Thoracic aorta (tissue), 2 donors: ENCODE measurements around the gene RRBP1. TPM values are rescaled to one million over a fixed set of nuclear protein-coding genes. Genes with fewer than 3 reads are reported as not detected.
A peak's percentile ranks its signal among the peaks of the same experiment; 100 is the strongest.

Source experiments
- ATAC-seq: fragments of 150-250 bp; one replicate; pipeline ENCODE4 v1.8.0; 2017; ENCODE audit warnings: low read depth; ENCODE audit not compliant: insufficient number of reproducible peaks, low FRiP score
- DNase-seq: peaks from one replicate; pipeline ENCODE4 v3.0.0-alpha.2; 2020; ENCODE audit warnings: low spot score
- H3K27ac ChIP-seq, 2 donors: fragments of 200-600 bp; sonication (generic); 1 replicate in 1 of 2; 2 replicates in 1 of 2; pipeline ENCODE4 v1.5.1; 2016; ENCODE audit warnings: mild to moderate bottlenecking in 2 of 2, moderate library complexity in 2 of 2
- H3K27me3 ChIP-seq: fragments of 200-600 bp; sonication (generic); replicated peaks from 2 replicates; pipeline ENCODE4 v1.6.0; 2016; ENCODE audit warnings: mild to moderate bottlenecking; ENCODE audit not compliant: insufficient read depth
- H3K36me3 ChIP-seq: fragments of 200-600 bp; sonication (generic); one replicate; pipeline ENCODE4 v1.5.1; 2016
- H3K4me1 ChIP-seq, 2 donors: fragments of 200-600 bp; sonication (generic); 1 replicate in 1 of 2; 2 replicates in 1 of 2; pipeline versions ENCODE4 v1.5.1 to v1.6.0; 2016; ENCODE audit warnings: low read depth in 2 of 2, mild to moderate bottlenecking in 1 of 2; ENCODE audit not compliant: control insufficient read depth in 1 of 2
- H3K4me3 ChIP-seq: fragments of 200-600 bp; sonication (generic); 2 replicates; pipeline ENCODE4 v1.5.1; 2016; ENCODE audit warnings: mild to moderate bottlenecking
- H3K9me3 ChIP-seq: fragments of 200-600 bp; sonication (generic); 2 replicates; pipeline ENCODE4 v1.5.1; 2016
- total RNA-seq, 2 donors: library from RNA; depleted of rRNA; stranded (reverse); fragments of >200 nt; gene quantifications; one replicate each; pipeline versions ENCODE4 v1.1.0 to v1.2.3, GENCODE V29; 2016
- TF ChIP-seq, protein P1 (sequence below): fragments of 200-600 bp; sonication (generic); IDR thresholded peaks from one replicate; pipeline ENCODE4 v1.5.1; 2019; ENCODE audit warnings: antibody characterized with exemption

RRBP1 gene
- total RNA-seq, 2 donors from 2014 or later = 113 to 163 TPM

DNA sequence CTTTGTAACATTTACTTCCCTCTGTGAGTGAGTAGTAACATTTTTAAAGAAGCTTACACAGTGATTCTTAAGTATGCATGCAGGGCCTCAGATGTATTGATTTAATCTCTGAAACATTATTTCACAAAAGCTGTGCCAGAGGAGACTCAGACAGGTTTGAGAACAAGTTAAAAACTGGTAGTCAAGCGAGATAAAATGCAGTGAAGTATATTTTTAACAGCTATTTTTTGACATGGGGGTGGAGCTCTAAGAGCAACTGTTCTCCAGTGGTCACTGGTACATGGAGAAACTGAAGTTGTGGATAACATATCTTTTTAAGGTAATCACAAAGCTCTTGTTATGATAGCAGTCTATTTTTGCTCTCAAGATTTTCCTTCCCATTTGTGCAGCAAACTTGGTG is 91.8 kb downstream of the RRBP1 start:
- peak overlapping the region; percentile 67 for H3K4me3 ChIP-seq
- no peaks in the 10 kb centered on the region for H3K27me3 ChIP-seq
- ATAC-seq = peak; percentile 55
- H3K36me3 ChIP-seq = peaks cover 7% of the 10 kb centered on the region
- TF ChIP-seq, protein P1, sequence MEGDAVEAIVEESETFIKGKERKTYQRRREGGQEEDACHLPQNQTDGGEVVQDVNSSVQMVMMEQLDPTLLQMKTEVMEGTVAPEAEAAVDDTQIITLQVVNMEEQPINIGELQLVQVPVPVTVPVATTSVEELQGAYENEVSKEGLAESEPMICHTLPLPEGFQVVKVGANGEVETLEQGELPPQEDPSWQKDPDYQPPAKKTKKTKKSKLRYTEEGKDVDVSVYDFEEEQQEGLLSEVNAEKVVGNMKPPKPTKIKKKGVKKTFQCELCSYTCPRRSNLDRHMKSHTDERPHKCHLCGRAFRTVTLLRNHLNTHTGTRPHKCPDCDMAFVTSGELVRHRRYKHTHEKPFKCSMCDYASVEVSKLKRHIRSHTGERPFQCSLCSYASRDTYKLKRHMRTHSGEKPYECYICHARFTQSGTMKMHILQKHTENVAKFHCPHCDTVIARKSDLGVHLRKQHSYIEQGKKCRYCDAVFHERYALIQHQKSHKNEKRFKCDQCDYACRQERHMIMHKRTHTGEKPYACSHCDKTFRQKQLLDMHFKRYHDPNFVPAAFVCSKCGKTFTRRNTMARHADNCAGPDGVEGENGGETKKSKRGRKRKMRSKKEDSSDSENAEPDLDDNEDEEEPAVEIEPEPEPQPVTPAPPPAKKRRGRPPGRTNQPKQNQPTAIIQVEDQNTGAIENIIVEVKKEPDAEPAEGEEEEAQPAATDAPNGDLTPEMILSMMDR = no peak
- DNase-seq = no peak
- peak overlapping the region; percentile 80 to 87 for H3K27ac ChIP-seq
- H3K4me1 ChIP-seq = peaks cover 80 to 87% of the 10 kb centered on the region in 2 donors
- no peaks in the 10 kb centered on the region for H3K9me3 ChIP-seq

DNA sequence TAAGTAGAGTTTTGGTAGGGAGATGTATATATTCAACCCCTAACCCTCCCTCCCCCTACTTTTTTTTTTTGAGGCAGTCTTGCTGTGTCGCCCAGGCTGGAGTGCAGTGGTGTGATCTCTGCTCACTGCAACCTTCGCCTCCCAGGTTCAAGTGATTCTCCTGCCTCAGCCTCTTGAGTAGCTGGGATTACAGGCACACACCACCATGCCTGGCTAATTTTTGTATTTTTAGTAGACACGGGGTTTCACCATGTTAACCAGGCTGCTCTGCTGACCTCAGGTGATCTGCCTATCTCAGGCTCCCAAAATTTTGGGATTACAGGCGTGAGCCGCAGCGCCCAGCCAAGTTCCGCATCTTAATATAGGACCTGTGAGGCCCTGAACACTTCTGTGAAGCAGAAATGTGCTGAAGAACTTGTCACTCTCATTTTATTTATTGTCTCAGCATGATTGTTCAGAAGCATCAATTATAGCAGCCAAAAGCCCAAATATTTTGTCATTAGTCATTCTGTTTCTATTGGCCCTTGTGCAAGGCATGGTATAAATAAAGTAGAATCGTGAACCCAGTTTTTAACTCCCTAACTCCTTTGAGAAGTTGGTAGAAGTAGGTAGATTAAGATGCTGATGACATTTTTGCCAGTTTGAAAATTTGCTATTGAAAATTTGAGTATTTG is 92.7 kb downstream of the RRBP1 start:
- no peaks in the 10 kb centered on the region for H3K27me3 ChIP-seq
- TF ChIP-seq, protein P1 = no peak
- peak overlapping the region; percentile 67 for H3K4me3 ChIP-seq
- peak overlapping the region; percentile 80 to 87 for H3K27ac ChIP-seq
- no peak for DNase-seq
- H3K4me1 ChIP-seq = peaks cover 79 to 87% of the 10 kb centered on the region in 2 donors
- peaks cover 7% of the 10 kb centered on the region for H3K36me3 ChIP-seq
- no peaks in the 10 kb centered on the region for H3K9me3 ChIP-seq
- ATAC-seq = peak; percentile 67

DNA sequence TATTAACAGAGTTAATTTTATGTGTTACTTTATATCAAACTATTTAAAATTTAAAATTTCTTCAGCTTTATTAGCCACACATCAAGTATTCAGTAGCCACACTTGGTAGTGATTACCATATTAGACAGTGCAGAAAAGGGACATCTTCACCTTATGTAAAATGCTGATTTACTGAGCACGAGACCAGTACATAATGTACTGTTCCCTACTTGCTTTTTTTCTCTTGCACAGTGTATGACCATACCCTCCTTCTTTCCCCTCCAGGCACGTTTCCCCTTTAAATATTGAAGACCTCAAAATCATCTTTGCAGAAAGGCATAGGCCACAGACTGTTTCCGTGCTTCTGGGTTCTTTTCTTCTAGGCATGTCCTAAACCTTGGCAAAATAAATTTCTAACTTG is 94.2 kb downstream of the RRBP1 start:
- H3K27me3 ChIP-seq = no peaks in the 10 kb centered on the region
- no peaks in the 10 kb centered on the region for H3K9me3 ChIP-seq
- H3K36me3 ChIP-seq = peaks cover 7% of the 10 kb centered on the region
- no peak for DNase-seq
- peak overlapping the region; percentile 80 to 87 for H3K27ac ChIP-seq
- ATAC-seq = no peak
- TF ChIP-seq, protein P1 = no peak
- peak overlapping the region; percentile 67 for H3K4me3 ChIP-seq
- H3K4me1 ChIP-seq = peaks cover 74 to 84% of the 10 kb centered on the region in 2 donors

DNA sequence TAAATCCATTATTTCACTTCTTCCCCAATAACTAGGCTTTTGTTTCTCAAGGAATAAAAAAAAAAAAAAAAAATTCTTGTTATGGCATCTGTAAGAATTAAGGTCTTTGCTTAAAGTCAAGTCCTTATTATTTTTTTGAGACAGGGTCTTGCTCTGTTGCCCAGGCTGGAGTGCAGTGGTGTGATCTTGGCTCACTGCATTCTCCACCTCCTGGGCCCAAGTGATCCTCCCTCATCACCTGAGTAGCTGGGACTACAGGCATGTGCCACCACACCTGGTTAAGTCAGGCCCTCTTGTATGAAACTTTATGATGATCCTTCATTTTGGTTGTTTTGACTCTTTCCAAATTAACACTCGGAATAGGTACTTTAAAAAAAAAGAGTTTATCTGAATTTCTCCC is 94.9 kb downstream of the RRBP1 start:
- peaks cover 3% of the 10 kb centered on the region for H3K36me3 ChIP-seq
- H3K27ac ChIP-seq = peak overlapping the region; percentile 80 to 87
- ATAC-seq (no peak), DNase-seq (no peak)
- TF ChIP-seq, protein P1 = no peak
- peaks cover 74 to 83% of the 10 kb centered on the region in 2 donors for H3K4me1 ChIP-seq
- no peaks in the 10 kb centered on the region for H3K27me3 ChIP-seq
- no peaks in the 10 kb centered on the region for H3K9me3 ChIP-seq
- H3K4me3 ChIP-seq = peak overlapping the region; percentile 67

DNA sequence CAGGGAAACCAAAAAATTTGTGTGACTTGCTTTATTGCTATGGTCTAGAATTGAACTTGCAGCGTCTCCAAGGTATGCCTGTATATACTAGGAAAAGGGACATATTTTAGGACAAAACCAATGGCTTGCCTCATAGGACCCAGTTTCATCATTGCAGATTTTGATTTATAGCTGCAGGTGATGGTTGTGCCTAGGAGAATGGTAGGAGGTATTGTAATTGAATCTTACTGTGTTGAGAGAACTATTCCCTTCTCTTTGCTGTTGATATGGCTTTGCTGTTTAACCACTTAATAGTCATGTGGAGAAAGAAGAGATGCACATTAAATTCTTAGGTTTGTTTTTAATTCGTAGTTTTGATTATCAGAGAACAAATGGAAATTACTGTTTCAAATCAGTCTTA is 95.8 kb downstream of the RRBP1 start:
- Histone ChIP-seq H3K9me3 (no peaks in the 10 kb centered on the region), H3K27me3 (no peaks in the 10 kb centered on the region), H3K4me3 (peak overlapping the region; percentile 67), H3K36me3 (peaks cover 3% of the 10 kb centered on the region), H3K4me1 (peaks cover 71 to 81% of the 10 kb centered on the region in 2 donors), H3K27ac (no peak overlapping the region)
- TF ChIP-seq, protein P1 = no peak
- ATAC-seq (no peak), DNase-seq (no peak)
